Cardiac fibroblast (primary cell): ENCODE results near the gene EIF3B.
"Not testable (repeated sequence)": the region's sequence is repeated elsewhere in the genome, so short reads cannot be mapped to it uniquely, and the experiment has no call there.

ENCODE experiments used
- DNase-seq, 2 donors: peaks; one replicate each; pipeline versions ENCODE4 v3.0.0 to v3.0.0-alpha.2; 2010; ENCODE audit warnings: low read depth in 2 of 2
- H3K4me3 ChIP-seq, 2 donors: replicated peaks in 1 of 2; 1 replicate in 1 of 2; 2 replicates in 1 of 2; pipeline ENCODE4 v1.5.1; 2011; ENCODE audit warnings: low read depth in 2 of 2, low read length in 2 of 2, mild to moderate bottlenecking in 2 of 2, moderate library complexity in 1 of 2
- TF ChIP-seq, protein P1 (sequence below): IDR thresholded peaks from one replicate; pipeline ENCODE4 v1.5.1; 2011; ENCODE audit warnings: low read depth, mild to moderate bottlenecking, low read length, inconsistent platforms

EIF3B gene

GRCh38 chr7:2412587-2413201 is 58.1 kb downstream of the EIF3B start:
- TF ChIP-seq, protein P1, sequence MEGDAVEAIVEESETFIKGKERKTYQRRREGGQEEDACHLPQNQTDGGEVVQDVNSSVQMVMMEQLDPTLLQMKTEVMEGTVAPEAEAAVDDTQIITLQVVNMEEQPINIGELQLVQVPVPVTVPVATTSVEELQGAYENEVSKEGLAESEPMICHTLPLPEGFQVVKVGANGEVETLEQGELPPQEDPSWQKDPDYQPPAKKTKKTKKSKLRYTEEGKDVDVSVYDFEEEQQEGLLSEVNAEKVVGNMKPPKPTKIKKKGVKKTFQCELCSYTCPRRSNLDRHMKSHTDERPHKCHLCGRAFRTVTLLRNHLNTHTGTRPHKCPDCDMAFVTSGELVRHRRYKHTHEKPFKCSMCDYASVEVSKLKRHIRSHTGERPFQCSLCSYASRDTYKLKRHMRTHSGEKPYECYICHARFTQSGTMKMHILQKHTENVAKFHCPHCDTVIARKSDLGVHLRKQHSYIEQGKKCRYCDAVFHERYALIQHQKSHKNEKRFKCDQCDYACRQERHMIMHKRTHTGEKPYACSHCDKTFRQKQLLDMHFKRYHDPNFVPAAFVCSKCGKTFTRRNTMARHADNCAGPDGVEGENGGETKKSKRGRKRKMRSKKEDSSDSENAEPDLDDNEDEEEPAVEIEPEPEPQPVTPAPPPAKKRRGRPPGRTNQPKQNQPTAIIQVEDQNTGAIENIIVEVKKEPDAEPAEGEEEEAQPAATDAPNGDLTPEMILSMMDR = no peak
- no peak overlapping the region for H3K4me3 ChIP-seq
- peak in 1 of 2 donors; percentile 31 for DNase-seq

DNA sequence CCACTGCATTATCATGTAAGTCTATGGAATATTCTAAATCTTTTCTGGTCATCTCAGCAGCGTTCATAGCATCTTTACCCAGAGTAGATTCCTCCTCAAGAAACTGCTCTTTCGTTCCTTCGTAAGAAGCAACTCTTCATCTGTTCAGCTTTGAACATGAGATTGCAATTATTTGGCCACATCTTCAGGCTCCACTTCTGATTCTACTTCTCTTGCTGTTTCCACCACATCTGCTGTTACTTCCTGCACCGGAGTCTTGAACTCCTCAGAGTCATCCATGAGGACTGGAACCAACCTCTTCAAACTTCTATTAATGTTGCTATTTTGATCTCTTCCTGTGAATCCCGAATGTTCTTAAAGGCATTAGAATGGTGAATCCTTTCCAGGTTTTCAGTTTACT is 61.4 kb downstream of the EIF3B start:
- no peak for DNase-seq
- no peak overlapping the region for H3K4me3 ChIP-seq
- TF ChIP-seq, protein P1 = no peak

DNA sequence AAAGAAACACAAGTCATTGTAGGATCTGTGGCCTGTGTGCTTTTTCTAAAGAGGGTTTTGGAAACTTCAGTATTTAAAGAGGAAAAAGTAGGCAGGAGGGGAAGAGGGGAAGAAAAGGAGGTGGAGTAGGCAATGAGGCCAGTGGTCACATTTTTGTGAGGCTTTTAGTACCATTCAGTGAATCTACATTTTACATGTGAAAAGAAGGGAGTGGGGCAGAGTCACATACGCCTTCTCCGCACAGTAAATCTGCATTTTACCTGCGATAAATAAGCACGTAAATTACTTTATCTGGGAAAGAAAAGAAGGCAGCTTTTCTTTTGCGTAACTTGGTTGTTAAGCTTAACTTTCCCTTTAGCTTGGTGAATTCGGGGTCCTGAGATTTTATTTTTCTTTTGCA is 62.0 kb downstream of the EIF3B start:
- DNase-seq = no peak
- H3K4me3 ChIP-seq = no peak overlapping the region
- TF ChIP-seq, protein P1 = no peak

DNA sequence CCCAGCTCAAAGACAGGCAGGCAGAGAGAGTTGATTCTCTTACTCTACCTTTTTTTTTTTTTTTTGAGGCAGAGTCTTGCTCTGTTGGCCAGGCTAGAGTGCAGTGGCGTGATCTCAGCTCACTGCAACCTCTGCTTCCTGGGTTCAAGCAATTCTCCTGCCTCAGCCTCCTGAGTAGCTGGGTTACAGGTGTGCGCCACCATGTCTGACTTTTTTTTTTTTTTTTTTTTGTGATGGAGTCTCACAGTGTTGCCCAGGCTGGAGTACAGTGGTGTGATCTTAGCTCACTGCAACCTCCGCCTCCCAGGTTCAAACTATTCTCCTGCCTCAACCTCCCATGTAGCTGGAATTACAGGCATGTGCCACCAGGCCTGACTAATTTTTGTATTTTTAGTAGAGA is 62.6 kb downstream of the EIF3B start:
- DNase-seq, H3K4me3 ChIP-seq: not testable (repeated sequence)

GRCh38 chr7:2417981-2418481 is 63.4 kb downstream of the EIF3B start:
- TF ChIP-seq, protein P1 = no peak
- peak; percentile 35 to 37 for DNase-seq
- H3K4me3 ChIP-seq = no peak overlapping the region

GRCh38 chr7:2420216-2420933 is 65.7 kb downstream of the EIF3B start:
- no peak overlapping the region for H3K4me3 ChIP-seq
- TF ChIP-seq, protein P1 = no peak
- DNase-seq = no peak

DNA sequence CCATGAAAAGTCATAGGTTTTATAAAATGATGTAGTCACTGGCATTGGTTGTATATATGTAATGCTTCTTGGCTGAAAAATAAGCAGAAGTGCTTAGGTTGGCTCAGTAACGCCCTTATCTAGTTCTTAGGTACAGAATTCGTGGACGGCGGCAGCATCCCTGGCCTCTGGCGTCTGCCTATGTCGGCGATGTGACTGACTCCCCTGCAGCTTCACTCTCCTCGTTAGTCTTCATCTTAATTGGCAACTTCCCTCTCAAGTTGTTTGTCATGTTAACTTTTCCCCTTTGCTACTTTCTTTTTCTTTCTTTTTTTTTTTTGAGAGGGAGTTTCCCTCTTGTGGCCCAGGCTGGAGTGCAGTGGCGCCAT is 67.3 kb downstream of the EIF3B start:
- TF ChIP-seq, protein P1 = no peak
- no peak for DNase-seq
- no peak overlapping the region for H3K4me3 ChIP-seq
